Measurements from ENCODE around the gene TDRD1.

- TF ChIP-seq CTCF (IDR thresholded peaks at IDR 0.05) (no peak), EP300 (IDR thresholded peaks at IDR 0.05) (peak in 1 of 4 donors; percentile 55), POLR2A (IDR thresholded peaks at IDR 0.05) (no peak), POLR2AphosphoS5 (IDR thresholded peaks at IDR 0.05) (peak in 2 of 4 donors; percentile 36 to 65)
Measured at GRCh38 chr10:114142018-114142417, 37.1 kb upstream of the TDRD1 start.

Measured in sigmoid colon (tissue), 4 donors.